GM12878 (cell line): Measurements from ENCODE around the gene COMMD7. TPM values are rescaled to one million over a fixed set of nuclear protein-coding genes. Genes with fewer than 3 reads are reported as not detected.

ENCODE experiments used
- ATAC-seq: fragments of 200-7000 bp; cut with Tn5 transposase; 3 replicates; pipeline ENCODE4 v1.9.1; 2020; ENCODE audit warnings: mild to moderate bottlenecking, moderate library complexity
- BruUV-seq: library from RNA; stranded (reverse); fragments of 400-500 nt; replicated peaks from 2 replicates; lab custom pipeline; 2021; lab: Mats Ljungman, UMichigan
- CTCF ChIA-PET: fragments of 300-600 bp; sonication (Branson Sonifier 250); formaldehyde crosslinking; extraction: SDS; loops from one replicate; lab custom pipeline; 2021; ENCODE audit warnings: inconsistent platforms; lab: Yijun Ruan, JAX
- POLR2A ChIA-PET: fragments of 350-600 bp; formaldehyde crosslinking; extraction: SDS; loops from one replicate; lab custom pipeline; 2021; ENCODE audit warnings: inconsistent platforms; lab: Charles Lee
- RAD21 ChIA-PET: fragments of 300-600 bp; sonication (Branson Sonifier 250); formaldehyde crosslinking; loops from one replicate; lab custom pipeline; 2023; ENCODE audit warnings: antibody characterized with exemption; ENCODE audit not compliant: unreplicated experiment; lab: Charles Lee
- SMC1A ChIA-PET: fragments of 300-600 bp; sonication (Branson Sonifier 250); formaldehyde crosslinking; loops from one replicate; lab custom pipeline; 2023; ENCODE audit not compliant: unreplicated experiment, uncharacterized antibody; lab: Charles Lee
- DNase-seq: peaks from one replicate; pipeline ENCODE4 v3.0.0-alpha.2; 2011; ENCODE audit warnings: low read depth, low spot score
- FAIRE-seq: peaks from 3 replicates; lab custom pipeline; 2011; peaks lifted over from hg19 to GRCh38; lab: Jason Lieb, UNC
- H2AFZ ChIP-seq: 2 replicates; pipeline ENCODE4 v1.6.0; 2011; ENCODE audit warnings: low read depth, low read length, control low read depth; ENCODE audit not compliant: control insufficient read depth
- H3K27ac ChIP-seq: 2 replicates; pipeline ENCODE4 v1.5.1; 2011; ENCODE audit warnings: control low read depth; ENCODE audit not compliant: control insufficient read depth, insufficient read depth
- H3K27me3 ChIP-seq, 2 experiments: replicated peaks in 1 of 2; 2 replicates each; pipeline versions ENCODE4 v1.6.0 to v1.6.1; 2011; ENCODE audit warnings: low read length in 1 of 2; ENCODE audit not compliant: control insufficient read depth in 2 of 2, insufficient read depth in 2 of 2
- H3K36me3 ChIP-seq, 2 experiments: 2 replicates each; pipeline ENCODE4 v1.5.1; 2011; ENCODE audit warnings: low read length in 1 of 2; ENCODE audit not compliant: control insufficient read depth in 2 of 2, insufficient read depth in 2 of 2
- H3K4me1 ChIP-seq: 2 replicates; pipeline ENCODE4 v1.6.1; 2011; ENCODE audit warnings: mild to moderate bottlenecking, low read length, moderate library complexity, mixed read lengths; ENCODE audit not compliant: control insufficient read depth, insufficient read depth
- H3K4me2 ChIP-seq: 2 replicates; pipeline ENCODE4 v1.6.0; 2011; ENCODE audit warnings: control low read depth; ENCODE audit not compliant: control insufficient read depth, insufficient read depth
- H3K4me3 ChIP-seq: fragments of 200-600 bp; sonication (generic); 2 replicates; pipeline ENCODE4 v1.5.1; 2016
- H3K79me2 ChIP-seq: 2 replicates; pipeline ENCODE4 v1.6.0; 2011; ENCODE audit warnings: low read length; ENCODE audit not compliant: control insufficient read depth, insufficient read depth
- H3K9ac ChIP-seq: 2 replicates; pipeline ENCODE4 v1.8.0; 2011; ENCODE audit warnings: low read length, control low read depth, mixed read lengths; ENCODE audit not compliant: control insufficient read depth, insufficient read depth
- H3K9me3 ChIP-seq: replicated peaks from 3 replicates; pipeline ENCODE4 v1.5.1; 2011; ENCODE audit warnings: mild to moderate bottlenecking, low read length; ENCODE audit not compliant: control insufficient read depth, insufficient read depth
- H4K20me1 ChIP-seq: 2 replicates; pipeline ENCODE4 v1.6.0; 2011; ENCODE audit not compliant: control insufficient read depth, insufficient read depth
- CHD4 ChIP-seq: fragments of 200-600 bp; sonication (generic); IDR thresholded peaks from 2 replicates; pipeline ENCODE4 v1.6.1; 2016; ENCODE audit warnings: mild to moderate bottlenecking
- JUND ChIP-seq: IDR thresholded peaks from 2 replicates; pipeline ENCODE4 v1.6.1; 2012; ENCODE audit warnings: low read depth, mild to moderate bottlenecking, low read length, improper control_type of control experiment, moderate library complexity
- KAT2A ChIP-seq: conservative IDR thresholded peaks from 2 replicates; pipeline ENCODE4 v1.6.1; 2011; ENCODE audit warnings: low read depth, low read length; ENCODE audit not compliant: control insufficient read depth
- KDM1A ChIP-seq: fragments of 200-600 bp; sonication (generic); IDR thresholded peaks from 2 replicates; pipeline ENCODE4 v1.6.1; 2016; ENCODE audit warnings: borderline replicate concordance
- NFYA ChIP-seq: IDR thresholded peaks from 2 replicates; pipeline ENCODE4 v1.6.1; 2011; ENCODE audit warnings: low read depth, mild to moderate bottlenecking, low read length, improper control_type of control experiment, borderline replicate concordance
- POLR2A ChIP-seq: IDR thresholded peaks from 2 replicates; pipeline ENCODE4 v1.6.1; 2011; ENCODE audit warnings: low read depth, mild to moderate bottlenecking, low read length
- RAD21 ChIP-seq: IDR thresholded peaks from 2 replicates; pipeline ENCODE4 v1.6.1; 2011; ENCODE audit warnings: mild to moderate bottlenecking, low read depth, low read length, moderate library complexity; ENCODE audit not compliant: insufficient read depth
- SRF ChIP-seq, 2 experiments: IDR thresholded peaks; 2 replicates each; pipeline ENCODE4 v1.6.1; 2011; ENCODE audit warnings: low read depth in 2 of 2, low read length in 2 of 2, mild to moderate bottlenecking in 1 of 2, moderate library complexity in 1 of 2
- WGBS: methylation state at CpG from one replicate; pipeline ENCODE4 v1.1.6; 2016; ENCODE audit warnings: low lambda C conversion rate; ENCODE audit not compliant: insufficient replicate concordance, insufficient coverage; ENCODE audit errors: missing lambda C conversion rate; 5-methylcytosine and 5-hydroxymethylcytosine counted together
- in situ Hi-C: fragments of 300-500 bp; cut with MboI; formaldehyde crosslinking; loops from 9 replicates; pipeline ENCODE4 v1.14.3; 2018; ENCODE audit warnings: mixed read lengths
- intact Hi-C: fragments of 100-400 bp; cut with micrococcal nuclease; formaldehyde crosslinking; loops from one replicate; pipeline ENCODE4 v1.14.2; 2022; ENCODE audit not compliant: unreplicated experiment
- polyA plus RNA-seq, 11 experiments: library from polyadenylated mRNA; depleted of rRNA in 4 of 11; unstranded in 6 of 11; stranded (reverse) in 5 of 11; fragments of >200 nt; fragmentation: Nextera tagmentation in 4 of 11; fragmentation: Illumina TruSeq in 1 of 11; extraction: Ambion mirVana in 4 of 11; extraction: Trizol in 1 of 11; gene quantifications; 1 replicate in 1 of 11; 2 replicates in 10 of 11; pipeline versions ENCODE4 v1.2.1 to v1.2.3, GENCODE V29; 2011 to 2016; ENCODE audit warnings: inconsistent platforms in 2 of 11, missing spikeins in 2 of 11, low read depth in 1 of 11
- total RNA-seq, 4 experiments: library from RNA; depleted of rRNA in 3 of 4; stranded (reverse); fragments of >200 nt in 3 of 4; fragmentation: Illumina TruSeq in 1 of 4; extraction: Trizol in 1 of 4; gene quantifications; 2 replicates each; pipeline versions ENCODE4 v1.2.1 to v1.2.3, GENCODE V29; 2013 to 2021
- TF ChIP-seq, protein P1 (sequence below): fragments of 450-650 bp; IDR thresholded peaks from 2 replicates; pipeline ENCODE4 v1.6.1; 2017; ENCODE audit warnings: antibody characterized with exemption, mild to moderate bottlenecking, moderate library complexity
- TF ChIP-seq, protein P2 (sequence below): fragments of 150-350 bp; IDR thresholded peaks from 2 replicates; pipeline ENCODE4 v1.6.1; 2014; ENCODE audit warnings: mild to moderate bottlenecking, low read depth, low read length
- TF ChIP-seq, protein P3 (sequence below): IDR thresholded peaks from 2 replicates; pipeline ENCODE4 v1.6.1; 2012; ENCODE audit warnings: low read depth, low read length, improper control_type of control experiment
- TF ChIP-seq, protein P4 (sequence below), 3 experiments: IDR thresholded peaks in 2 of 3; conservative IDR thresholded peaks in 1 of 3; 2 replicates each; pipeline ENCODE4 v1.5.1; 2011; ENCODE audit warnings: low read depth in 3 of 3, low read length in 3 of 3, mild to moderate bottlenecking in 3 of 3, control low read depth in 2 of 3, moderate library complexity in 2 of 3, inconsistent platforms in 1 of 3, mixed read lengths in 1 of 3; ENCODE audit not compliant: control insufficient read depth in 2 of 3, insufficient read depth in 1 of 3; ENCODE audit errors: extremely low read depth in 1 of 3

COMMD7 gene
- total and polyA plus RNA-seq, 10 of the 15 experiments (the other 5 are each of a cell fraction or from before 2014, with no cell fraction given), result 9.1 to 61.0 (median 27.7) TPM

DNA sequence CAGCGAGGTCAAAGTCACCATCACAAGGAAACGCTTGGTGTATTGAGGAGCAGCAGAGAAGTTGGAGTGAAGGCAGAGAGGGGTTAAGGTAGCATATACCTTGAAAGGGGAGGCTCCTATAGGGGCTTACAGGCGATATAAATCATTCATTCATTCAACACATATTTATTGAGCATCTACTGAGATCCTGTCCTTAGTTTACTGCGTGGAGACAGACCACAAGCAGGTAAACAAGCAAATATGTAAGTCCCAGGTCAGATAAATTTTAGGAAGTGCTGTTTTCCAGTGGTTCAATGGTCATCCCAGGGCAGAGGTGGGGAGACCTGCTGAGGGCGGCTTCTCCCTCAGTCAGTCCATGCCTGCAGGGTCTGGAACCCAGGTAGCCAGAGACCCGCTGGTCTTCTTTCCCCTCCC, 18.2 kb upstream of the COMMD7 start:
- intact Hi-C loops, result no loop called here
- peak overlapping the region; percentile 50 for H3K4me2 ChIP-seq

More for the DNA sequence above, 18.2 kb upstream of the COMMD7 start:
- H2AFZ ChIP-seq, result peak overlapping the region; percentile 57
- H3K79me2 ChIP-seq, result no peaks in the 10 kb centered on the region
- no peaks in the 10 kb centered on the region; a peak in 2 of 4 replicates for H3K27me3 ChIP-seq
- CTCF ChIA-PET, result interaction anchor here (1.2 kb wide), 1 partner anchor 17 kb away, joined by 5 read pairs; no protein-coding TSS in a partner anchor
- H3K4me3 ChIP-seq, result peak overlapping the region; percentile 76; the same call in 1 of the 2 replicates
- H3K4me1 ChIP-seq, result peaks cover 8% of the 10 kb centered on the region
- no peaks in the 10 kb centered on the region for H3K9me3 ChIP-seq
- TF ChIP-seq, protein P1, sequence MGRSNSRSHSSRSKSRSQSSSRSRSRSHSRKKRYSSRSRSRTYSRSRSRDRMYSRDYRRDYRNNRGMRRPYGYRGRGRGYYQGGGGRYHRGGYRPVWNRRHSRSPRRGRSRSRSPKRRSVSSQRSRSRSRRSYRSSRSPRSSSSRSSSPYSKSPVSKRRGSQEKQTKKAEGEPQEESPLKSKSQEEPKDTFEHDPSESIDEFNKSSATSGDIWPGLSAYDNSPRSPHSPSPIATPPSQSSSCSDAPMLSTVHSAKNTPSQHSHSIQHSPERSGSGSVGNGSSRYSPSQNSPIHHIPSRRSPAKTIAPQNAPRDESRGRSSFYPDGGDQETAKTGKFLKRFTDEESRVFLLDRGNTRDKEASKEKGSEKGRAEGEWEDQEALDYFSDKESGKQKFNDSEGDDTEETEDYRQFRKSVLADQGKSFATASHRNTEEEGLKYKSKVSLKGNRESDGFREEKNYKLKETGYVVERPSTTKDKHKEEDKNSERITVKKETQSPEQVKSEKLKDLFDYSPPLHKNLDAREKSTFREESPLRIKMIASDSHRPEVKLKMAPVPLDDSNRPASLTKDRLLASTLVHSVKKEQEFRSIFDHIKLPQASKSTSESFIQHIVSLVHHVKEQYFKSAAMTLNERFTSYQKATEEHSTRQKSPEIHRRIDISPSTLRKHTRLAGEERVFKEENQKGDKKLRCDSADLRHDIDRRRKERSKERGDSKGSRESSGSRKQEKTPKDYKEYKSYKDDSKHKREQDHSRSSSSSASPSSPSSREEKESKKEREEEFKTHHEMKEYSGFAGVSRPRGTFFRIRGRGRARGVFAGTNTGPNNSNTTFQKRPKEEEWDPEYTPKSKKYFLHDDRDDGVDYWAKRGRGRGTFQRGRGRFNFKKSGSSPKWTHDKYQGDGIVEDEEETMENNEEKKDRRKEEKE, result no peak
- TF ChIP-seq NFYA, result no peak
- TF ChIP-seq POLR2A, result no peak
- TF ChIP-seq, protein P2, sequence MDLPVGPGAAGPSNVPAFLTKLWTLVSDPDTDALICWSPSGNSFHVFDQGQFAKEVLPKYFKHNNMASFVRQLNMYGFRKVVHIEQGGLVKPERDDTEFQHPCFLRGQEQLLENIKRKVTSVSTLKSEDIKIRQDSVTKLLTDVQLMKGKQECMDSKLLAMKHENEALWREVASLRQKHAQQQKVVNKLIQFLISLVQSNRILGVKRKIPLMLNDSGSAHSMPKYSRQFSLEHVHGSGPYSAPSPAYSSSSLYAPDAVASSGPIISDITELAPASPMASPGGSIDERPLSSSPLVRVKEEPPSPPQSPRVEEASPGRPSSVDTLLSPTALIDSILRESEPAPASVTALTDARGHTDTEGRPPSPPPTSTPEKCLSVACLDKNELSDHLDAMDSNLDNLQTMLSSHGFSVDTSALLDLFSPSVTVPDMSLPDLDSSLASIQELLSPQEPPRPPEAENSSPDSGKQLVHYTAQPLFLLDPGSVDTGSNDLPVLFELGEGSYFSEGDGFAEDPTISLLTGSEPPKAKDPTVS, result no peak
- TF ChIP-seq RAD21, result no peak
- TF ChIP-seq KDM1A, result no peak
- TF ChIP-seq SRF (IDR thresholded peaks at IDR 0.05; ENCODE audit: low read depth in 2 of 2, low read length in 2 of 2), result no peak
- no peak for TF ChIP-seq KAT2A
- no peak for TF ChIP-seq JUND
- TF ChIP-seq CHD4, result no peak
- TF ChIP-seq, protein P3, sequence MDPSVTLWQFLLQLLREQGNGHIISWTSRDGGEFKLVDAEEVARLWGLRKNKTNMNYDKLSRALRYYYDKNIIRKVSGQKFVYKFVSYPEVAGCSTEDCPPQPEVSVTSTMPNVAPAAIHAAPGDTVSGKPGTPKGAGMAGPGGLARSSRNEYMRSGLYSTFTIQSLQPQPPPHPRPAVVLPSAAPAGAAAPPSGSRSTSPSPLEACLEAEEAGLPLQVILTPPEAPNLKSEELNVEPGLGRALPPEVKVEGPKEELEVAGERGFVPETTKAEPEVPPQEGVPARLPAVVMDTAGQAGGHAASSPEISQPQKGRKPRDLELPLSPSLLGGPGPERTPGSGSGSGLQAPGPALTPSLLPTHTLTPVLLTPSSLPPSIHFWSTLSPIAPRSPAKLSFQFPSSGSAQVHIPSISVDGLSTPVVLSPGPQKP, result no peak
- TF ChIP-seq, protein P4, sequence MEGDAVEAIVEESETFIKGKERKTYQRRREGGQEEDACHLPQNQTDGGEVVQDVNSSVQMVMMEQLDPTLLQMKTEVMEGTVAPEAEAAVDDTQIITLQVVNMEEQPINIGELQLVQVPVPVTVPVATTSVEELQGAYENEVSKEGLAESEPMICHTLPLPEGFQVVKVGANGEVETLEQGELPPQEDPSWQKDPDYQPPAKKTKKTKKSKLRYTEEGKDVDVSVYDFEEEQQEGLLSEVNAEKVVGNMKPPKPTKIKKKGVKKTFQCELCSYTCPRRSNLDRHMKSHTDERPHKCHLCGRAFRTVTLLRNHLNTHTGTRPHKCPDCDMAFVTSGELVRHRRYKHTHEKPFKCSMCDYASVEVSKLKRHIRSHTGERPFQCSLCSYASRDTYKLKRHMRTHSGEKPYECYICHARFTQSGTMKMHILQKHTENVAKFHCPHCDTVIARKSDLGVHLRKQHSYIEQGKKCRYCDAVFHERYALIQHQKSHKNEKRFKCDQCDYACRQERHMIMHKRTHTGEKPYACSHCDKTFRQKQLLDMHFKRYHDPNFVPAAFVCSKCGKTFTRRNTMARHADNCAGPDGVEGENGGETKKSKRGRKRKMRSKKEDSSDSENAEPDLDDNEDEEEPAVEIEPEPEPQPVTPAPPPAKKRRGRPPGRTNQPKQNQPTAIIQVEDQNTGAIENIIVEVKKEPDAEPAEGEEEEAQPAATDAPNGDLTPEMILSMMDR (IDR thresholded peaks at IDR 0.05 in 2 of 3, conservative IDR thresholded peaks at IDR 0.05 in 1 of 3; ENCODE audit: control insufficient read depth in 2 of 3, extremely low read depth in 1 of 3, insufficient read depth in 1 of 3, low read depth in 3 of 3, low read length in 3 of 3), result no peak
- TF ChIP-seq, all 136 proteins: peak for 0
- no peak for FAIRE-seq
- Histone ChIP-seq H3K27ac (no peak overlapping the region), H3K9ac (peak overlapping the region; percentile 36; the same call in 1 of the 2 replicates), H3K36me3 (no peaks in the 10 kb centered on the region), H4K20me1 (no peaks in the 10 kb centered on the region)
- no TSS peak for BruUV-seq
- in situ Hi-C loops, result no loop called here
- SMC1A ChIA-PET, result interaction anchor here (0.6 kb wide), 1 partner anchor 8 kb away, joined by 3 read pairs; no protein-coding TSS in a partner anchor
- POLR2A ChIA-PET, result no interaction called here
- ATAC-seq, result no peak
- RAD21 ChIA-PET, result no interaction called here
- no peak for DNase-seq
- 28% methylated on average over 6 of the region's 6 CpGs for WGBS
